ENCODE results near the gene TMEM215.
"Not testable (repeated sequence)": the region's sequence is repeated elsewhere in the genome, so short reads cannot be mapped to it uniquely, and the experiment has no call there.

TMEM215 gene

GRCh38 chr9:32783168-32783891 lies at the start of gene TMEM215:
Gene TMEM215, plus strand, starts transcription at chr9:32783540. Its CDS starts 644 bp downstream, at chr9:32784184.
- in situ Hi-C loops (cut with MboI; ENCODE audit: low sequenced_read_pairs), result no loop called here

GRCh38 chr9:32735476-32735875 lies 47.9 kb upstream of the TMEM215 start:
- in situ Hi-C loops (cut with MboI; ENCODE audit: low sequenced_read_pairs), result no loop called here

GRCh38 chr9:32737378-32737777 lies 46.0 kb upstream of the TMEM215 start:
- in situ Hi-C loops (cut with MboI; ENCODE audit: low sequenced_read_pairs), result no loop called here

- in situ Hi-C loops (cut with MboI; ENCODE audit: low sequenced_read_pairs), result no loop called here
These were observed 44.7 kb upstream of the TMEM215 start for GRCh38 chr9:32738501-32739172.

- in situ Hi-C loops (cut with MboI; ENCODE audit: low sequenced_read_pairs), result no loop called here
These were observed 41.6 kb upstream of the TMEM215 start for GRCh38 chr9:32741706-32742105.

DNA sequence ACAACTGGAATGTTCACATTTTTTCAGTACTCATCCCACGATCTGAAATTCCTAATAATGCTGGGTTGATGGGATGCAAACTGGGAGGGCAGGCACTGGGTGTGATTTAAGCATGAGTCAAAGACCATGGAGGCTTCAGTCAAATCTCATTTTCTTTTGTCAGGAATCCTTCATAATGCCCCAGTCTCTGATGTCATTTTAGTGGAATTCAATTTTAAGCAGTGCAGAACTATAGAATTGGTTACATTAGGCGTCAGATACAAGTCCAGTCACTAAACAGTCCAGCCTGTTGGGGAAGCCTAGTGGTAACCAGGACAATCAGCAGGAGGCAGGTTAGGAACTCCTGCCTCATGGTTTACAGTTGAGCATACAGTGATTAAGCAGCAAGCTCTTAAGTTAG lies 41.0 kb upstream of the TMEM215 start:
- in situ Hi-C loops (cut with MboI; ENCODE audit: low sequenced_read_pairs), result no loop called here

- in situ Hi-C loops (cut with MboI; ENCODE audit: low sequenced_read_pairs), result no loop called here
These were observed 35.3 kb upstream of the TMEM215 start for GRCh38 chr9:32748013-32748412.

GRCh38 chr9:32755730-32756129 lies 27.6 kb upstream of the TMEM215 start:
- in situ Hi-C loops (cut with MboI; ENCODE audit: low sequenced_read_pairs), result no loop called here

- in situ Hi-C loops (cut with MboI; ENCODE audit: low sequenced_read_pairs), result no loop called here
These were observed 19.2 kb upstream of the TMEM215 start for GRCh38 chr9:32764139-32764538.

- in situ Hi-C loops (cut with MboI; ENCODE audit: low sequenced_read_pairs), result no loop called here
These were observed 8.1 kb upstream of the TMEM215 start for GRCh38 chr9:32775283-32775682.

DNA sequence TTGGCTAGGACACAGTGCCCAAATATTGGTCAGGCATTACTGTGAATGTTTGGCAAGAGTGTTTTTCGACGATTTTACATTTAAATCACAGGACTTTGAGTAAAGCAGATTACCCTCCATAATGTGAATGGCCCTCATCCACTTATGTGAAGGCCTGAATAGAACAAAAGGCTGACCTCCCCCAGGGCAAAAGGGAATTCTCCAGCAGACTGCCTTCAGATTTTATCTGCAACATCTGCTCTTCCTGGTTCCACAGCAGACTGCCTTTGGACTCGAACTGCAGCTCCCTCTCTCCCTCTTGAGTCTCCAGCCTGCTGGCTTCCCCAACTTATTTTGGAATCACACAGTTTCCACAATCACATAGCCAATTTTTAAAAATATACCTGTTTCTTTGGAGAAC lies 7.1 kb upstream of the TMEM215 start:
- in situ Hi-C loops (cut with MboI; ENCODE audit: low sequenced_read_pairs), result no loop called here

- in situ Hi-C loops (cut with MboI; ENCODE audit: low sequenced_read_pairs), result no loop called here
These were observed 718 bp upstream of the TMEM215 start for GRCh38 chr9:32782476-32783167.

DNA sequence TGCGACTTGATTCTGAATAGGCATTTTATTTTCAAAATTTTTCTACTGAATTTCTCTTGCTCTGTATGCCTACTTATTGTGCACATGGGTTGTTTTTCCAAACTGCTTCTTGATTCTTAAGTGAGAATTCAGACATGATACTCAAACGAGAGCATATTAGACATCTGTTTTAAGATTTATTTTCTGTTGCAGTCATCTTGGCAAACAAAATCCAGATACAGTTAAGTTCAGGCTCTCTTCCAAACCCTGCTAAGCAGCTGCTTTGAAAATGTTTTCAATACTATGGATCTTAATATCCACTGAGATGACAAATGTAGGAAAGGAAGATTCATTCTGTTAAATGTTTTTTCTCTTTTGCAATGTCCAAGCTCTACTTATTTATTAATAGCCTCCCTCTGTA lies 4.5 kb downstream of the TMEM215 start:
- in situ Hi-C loops (cut with MboI; ENCODE audit: low sequenced_read_pairs), result no loop called here

DNA sequence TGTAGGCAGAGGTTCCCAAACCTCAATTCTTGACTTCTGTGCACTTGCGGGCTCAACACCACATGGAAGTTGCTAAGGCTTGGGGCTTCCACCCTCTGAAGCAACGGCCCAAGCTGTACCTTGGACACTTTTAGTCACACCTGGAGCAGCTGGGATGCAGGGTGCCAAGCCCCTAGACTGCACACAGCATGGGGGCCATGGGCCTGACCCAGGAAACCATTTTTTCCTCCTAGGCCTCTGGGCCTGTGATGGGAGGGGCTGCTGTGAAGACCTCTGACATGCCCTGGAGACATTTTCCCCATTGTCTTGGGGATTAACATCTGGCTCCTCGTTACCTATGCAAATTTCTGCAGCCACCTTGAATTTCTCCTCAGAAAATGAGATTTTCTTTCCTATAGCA lies 12.7 kb downstream of the TMEM215 start:
- in situ Hi-C loops (cut with MboI; ENCODE audit: low sequenced_read_pairs), result not testable (repeated sequence)

DNA sequence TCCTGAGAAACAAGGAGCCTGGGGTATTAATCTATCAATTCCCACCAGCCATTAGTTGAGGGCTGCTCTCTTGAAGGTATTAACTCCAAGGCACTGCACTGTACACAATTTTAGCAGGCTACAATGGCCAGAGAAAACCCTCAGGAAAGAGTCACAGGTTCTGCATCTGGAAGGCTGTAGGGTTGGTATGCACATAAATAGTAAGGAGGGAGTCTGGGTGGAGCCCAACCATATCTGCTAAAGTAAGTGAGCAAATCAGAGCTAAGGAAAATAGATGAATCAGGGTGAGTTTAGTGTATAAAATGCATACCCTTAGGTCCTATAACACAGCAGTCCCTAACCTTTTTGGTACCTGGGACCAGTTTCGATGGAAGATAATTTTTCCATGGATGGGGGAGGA lies 18.2 kb downstream of the TMEM215 start:
- in situ Hi-C loops (cut with MboI; ENCODE audit: low sequenced_read_pairs), result no loop called here

DNA sequence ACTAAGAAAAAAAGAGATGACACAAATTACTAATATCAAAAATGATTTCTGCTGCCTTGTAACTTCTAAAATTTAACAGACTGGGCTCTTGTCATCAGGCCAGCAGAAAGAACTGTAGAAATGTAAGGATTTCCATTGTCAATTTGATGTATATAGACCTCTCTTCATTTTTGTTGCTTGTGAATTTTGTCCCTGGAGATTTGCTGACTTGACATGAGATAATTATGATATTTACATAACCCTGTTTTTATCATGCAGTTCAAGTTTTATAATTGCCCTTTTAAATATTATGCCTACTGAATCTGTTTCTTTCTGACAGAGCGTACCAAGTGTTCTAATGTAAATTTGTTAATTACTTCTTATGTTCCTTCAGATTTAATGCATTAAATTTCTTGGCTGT lies 23.9 kb downstream of the TMEM215 start:
- in situ Hi-C loops (cut with MboI; ENCODE audit: low sequenced_read_pairs), result no loop called here

- in situ Hi-C loops (cut with MboI; ENCODE audit: low sequenced_read_pairs), result no loop called here
These were observed 27.9 kb downstream of the TMEM215 start for GRCh38 chr9:32811246-32811645.

DNA sequence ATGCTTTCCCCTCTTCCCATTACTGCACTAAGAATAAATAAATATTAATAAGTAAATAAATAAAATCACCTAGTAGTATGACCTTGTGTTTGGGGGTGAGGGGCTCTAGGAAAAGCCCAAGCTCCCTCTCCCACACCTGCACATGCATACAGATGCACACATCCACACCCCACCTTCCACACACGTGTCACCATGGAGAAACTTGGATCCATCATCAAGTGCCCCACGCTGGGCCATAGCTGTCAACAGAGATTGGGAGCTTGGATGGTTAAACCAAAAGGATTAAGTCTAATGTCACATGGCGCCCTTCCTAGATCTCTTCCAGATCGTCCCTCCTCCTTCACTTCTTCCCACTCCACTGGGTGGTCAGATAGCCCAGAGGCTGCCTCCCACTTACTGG lies 37.0 kb downstream of the TMEM215 start:
- in situ Hi-C loops (cut with MboI; ENCODE audit: low sequenced_read_pairs), result no loop called here

GRCh38 chr9:32823101-32823500 lies 39.8 kb downstream of the TMEM215 start:
- in situ Hi-C loops (cut with MboI; ENCODE audit: low sequenced_read_pairs), result no loop called here

- in situ Hi-C loops (cut with MboI; ENCODE audit: low sequenced_read_pairs), result no loop called here
These were observed 40.2 kb downstream of the TMEM215 start for GRCh38 chr9:32823551-32823950.

GRCh38 chr9:32825203-32825602 lies 41.9 kb downstream of the TMEM215 start:
- in situ Hi-C loops (cut with MboI; ENCODE audit: low sequenced_read_pairs), result no loop called here

DNA sequence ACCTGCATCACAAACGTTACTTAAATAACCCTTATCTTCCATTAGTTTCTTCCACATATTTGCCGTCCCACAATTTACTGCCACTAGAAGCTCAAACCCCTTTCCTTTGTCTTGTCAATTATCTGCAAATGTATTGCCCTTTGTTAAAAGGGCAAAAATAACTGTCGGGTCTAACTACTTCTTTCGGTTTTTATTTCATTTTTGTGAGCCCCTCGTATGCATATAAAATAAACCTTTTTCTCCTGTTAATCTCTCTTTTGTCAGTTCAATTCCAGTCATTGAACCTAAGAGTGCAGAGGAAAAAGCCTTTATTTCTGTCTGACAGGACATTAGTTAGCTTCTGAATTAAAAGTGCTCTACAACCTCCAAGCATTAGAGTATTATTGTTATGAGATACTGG lies 45.5 kb downstream of the TMEM215 start:
- in situ Hi-C loops (cut with MboI; ENCODE audit: low sequenced_read_pairs), result no loop called here

All from HL-60/S4 (cell line).